ENCODE data around the gene FRMD8. TPM values are rescaled to one million over a fixed set of nuclear protein-coding genes. Genes with fewer than 3 reads are reported as not detected.

Gene FRMD8
- total RNA-seq, 1 donor from 2014 or later: 57.5 TPM

GRCh38 chr11:65390996-65391395, 4.6 kb downstream of the FRMD8 start:
- intact Hi-C loops (cut with micrococcal nuclease): no loop called here

- intact Hi-C loops (cut with micrococcal nuclease): no loop called here
These were observed 5.9 kb downstream of the FRMD8 start for GRCh38 chr11:65392186-65392829.

- intact Hi-C loops (cut with micrococcal nuclease): no loop called here
These were observed 6.5 kb downstream of the FRMD8 start for GRCh38 chr11:65392899-65393298.

- intact Hi-C loops (cut with micrococcal nuclease): no loop called here
These were observed 7.2 kb downstream of the FRMD8 start for GRCh38 chr11:65393513-65394079.

- intact Hi-C loops (cut with micrococcal nuclease): no loop called here
These were observed 7.7 kb downstream of the FRMD8 start for GRCh38 chr11:65394125-65394536.

- intact Hi-C loops (cut with micrococcal nuclease): no loop called here
These were observed 9.6 kb downstream of the FRMD8 start for GRCh38 chr11:65395961-65396530.

GRCh38 chr11:65396769-65397745, 10.6 kb downstream of the FRMD8 start:
- intact Hi-C loops (cut with micrococcal nuclease): no loop called here

- intact Hi-C loops (cut with micrococcal nuclease): no loop called here
These were observed 12.0 kb downstream of the FRMD8 start for GRCh38 chr11:65398362-65398910.

GRCh38 chr11:65399249-65399648, 12.8 kb downstream of the FRMD8 start:
- intact Hi-C loops (cut with micrococcal nuclease): no loop called here

- intact Hi-C loops (cut with micrococcal nuclease): no loop called here
These were observed 13.4 kb downstream of the FRMD8 start for GRCh38 chr11:65399845-65400244.

GRCh38 chr11:65400307-65401072, 14.1 kb downstream of the FRMD8 start:
- intact Hi-C loops (cut with micrococcal nuclease): no loop called here

- intact Hi-C loops (cut with micrococcal nuclease): no loop called here
These were observed 14.8 kb downstream of the FRMD8 start for GRCh38 chr11:65401073-65401802.

- intact Hi-C loops (cut with micrococcal nuclease): no loop called here
These were observed 15.4 kb downstream of the FRMD8 start for GRCh38 chr11:65401803-65402248.

- intact Hi-C loops (cut with micrococcal nuclease): no loop called here
These were observed 16.4 kb downstream of the FRMD8 start for GRCh38 chr11:65402790-65403189.

GRCh38 chr11:65403607-65404121, 17.2 kb downstream of the FRMD8 start:
- intact Hi-C loops (cut with micrococcal nuclease): no loop called here

GRCh38 chr11:65404210-65404609, 17.8 kb downstream of the FRMD8 start:
- intact Hi-C loops (cut with micrococcal nuclease): no loop called here

GRCh38 chr11:65404638-65405339, 18.4 kb downstream of the FRMD8 start:
- intact Hi-C loops (cut with micrococcal nuclease): no loop called here

GRCh38 chr11:65410936-65411680, 24.7 kb downstream of the FRMD8 start:
- intact Hi-C loops (cut with micrococcal nuclease): no loop called here
